Sigmoid colon (tissue), 7 donors: ENCODE data around the gene BAHCC1. TPM values are rescaled to one million over a fixed set of nuclear protein-coding genes. Genes with fewer than 3 reads are reported as not detected.
"Not testable (repeated sequence)": the region's sequence is repeated elsewhere in the genome, so short reads cannot be mapped to it uniquely, and the experiment has no call there.

Source experiments
- DNase-seq: peaks from one replicate; pipeline ENCODE4 v3.0.0-alpha.2; 2019
- H3K27ac ChIP-seq, 4 donors: fragments of 200-600 bp; sonication (generic); one replicate each; pipeline ENCODE4 v1.5.1; 2016 to 2019; ENCODE audit warnings: mild to moderate bottlenecking in 1 of 4
- H3K27me3 ChIP-seq, 3 donors: fragments of 200-600 bp; sonication (generic); one replicate each; pipeline ENCODE4 v1.5.1; 2019; ENCODE audit warnings: mild to moderate bottlenecking in 1 of 3
- H3K36me3 ChIP-seq, 4 donors: fragments of 200-600 bp; sonication (generic); one replicate each; pipeline ENCODE4 v1.5.1; 2016 to 2019
- H3K4me1 ChIP-seq, 4 donors: fragments of 200-600 bp; sonication (generic); one replicate each; pipeline ENCODE4 v1.5.1; 2017 to 2019
- H3K4me3 ChIP-seq, 4 donors: fragments of 200-600 bp; sonication (generic); one replicate each; pipeline ENCODE4 v1.5.1; 2017 to 2019; ENCODE audit warnings: mild to moderate bottlenecking in 2 of 4, moderate library complexity in 1 of 4
- H3K9me3 ChIP-seq, 4 donors: fragments of 200-600 bp in 3 of 4; sonication (generic) in 3 of 4; one replicate each; pipeline versions ENCODE4 v1.5.1 to v1.6.1; 2013 to 2019
- EP300 ChIP-seq, 4 donors: sonication (generic); formaldehyde crosslinking; IDR thresholded peaks; one replicate each; pipeline ENCODE4 v1.6.1; 2017; ENCODE audit warnings: antibody characterized with exemption in 4 of 4
- POLR2A ChIP-seq, 2 donors: fragments of 450-650 bp; IDR thresholded peaks; one replicate each; pipeline ENCODE4 v1.6.1; 2016; ENCODE audit warnings: antibody characterized with exemption in 2 of 2, mild to moderate bottlenecking in 2 of 2, moderate library complexity in 2 of 2
- POLR2AphosphoS5 ChIP-seq, 4 donors: sonication (generic); formaldehyde crosslinking; IDR thresholded peaks; one replicate each; pipeline ENCODE4 v1.6.1; 2017; ENCODE audit warnings: antibody characterized with exemption in 4 of 4
- WGBS, 2 donors: extraction: QIAGEN DNeasy Blood & Tissue Kit; methylation state at CpG; one replicate each; pipeline ENCODE4 v1.1.7; 2013; 5-methylcytosine and 5-hydroxymethylcytosine counted together
- intact Hi-C: fragments of 100-400 bp; cut with DNase I; formaldehyde crosslinking; loops from one replicate; pipeline ENCODE4 v1.15.1; 2023
- polyA plus RNA-seq, 3 donors: library from polyadenylated mRNA; stranded (reverse); fragments of 200-250 nt; gene quantifications; one replicate each; pipeline ENCODE4 v1.2.3, GENCODE V29; 2013
- total RNA-seq, 4 donors: library from RNA; depleted of rRNA; stranded (reverse); fragments of >200 nt; gene quantifications; one replicate each; pipeline ENCODE4 v1.1.0, GENCODE V29; 2016
- TF ChIP-seq, protein P1 (sequence below), 4 experiments: fragments of 450-650 bp in 3 of 4; fragments of 200-600 bp in 1 of 4; IDR thresholded peaks; one replicate each; pipeline ENCODE4 v1.5.1; 2016 to 2019; ENCODE audit warnings: antibody characterized with exemption in 4 of 4, mild to moderate bottlenecking in 3 of 4, moderate library complexity in 2 of 4
- donor health status: healthy with polysubstance abuse.
- donor health status: Bipolar disorder and iron deficiency.
- donor health status: healthy.

Gene BAHCC1
- total and polyA plus RNA-seq, 7 donors, result 1.8 to 18.6 (median 6.4) TPM

DNA sequence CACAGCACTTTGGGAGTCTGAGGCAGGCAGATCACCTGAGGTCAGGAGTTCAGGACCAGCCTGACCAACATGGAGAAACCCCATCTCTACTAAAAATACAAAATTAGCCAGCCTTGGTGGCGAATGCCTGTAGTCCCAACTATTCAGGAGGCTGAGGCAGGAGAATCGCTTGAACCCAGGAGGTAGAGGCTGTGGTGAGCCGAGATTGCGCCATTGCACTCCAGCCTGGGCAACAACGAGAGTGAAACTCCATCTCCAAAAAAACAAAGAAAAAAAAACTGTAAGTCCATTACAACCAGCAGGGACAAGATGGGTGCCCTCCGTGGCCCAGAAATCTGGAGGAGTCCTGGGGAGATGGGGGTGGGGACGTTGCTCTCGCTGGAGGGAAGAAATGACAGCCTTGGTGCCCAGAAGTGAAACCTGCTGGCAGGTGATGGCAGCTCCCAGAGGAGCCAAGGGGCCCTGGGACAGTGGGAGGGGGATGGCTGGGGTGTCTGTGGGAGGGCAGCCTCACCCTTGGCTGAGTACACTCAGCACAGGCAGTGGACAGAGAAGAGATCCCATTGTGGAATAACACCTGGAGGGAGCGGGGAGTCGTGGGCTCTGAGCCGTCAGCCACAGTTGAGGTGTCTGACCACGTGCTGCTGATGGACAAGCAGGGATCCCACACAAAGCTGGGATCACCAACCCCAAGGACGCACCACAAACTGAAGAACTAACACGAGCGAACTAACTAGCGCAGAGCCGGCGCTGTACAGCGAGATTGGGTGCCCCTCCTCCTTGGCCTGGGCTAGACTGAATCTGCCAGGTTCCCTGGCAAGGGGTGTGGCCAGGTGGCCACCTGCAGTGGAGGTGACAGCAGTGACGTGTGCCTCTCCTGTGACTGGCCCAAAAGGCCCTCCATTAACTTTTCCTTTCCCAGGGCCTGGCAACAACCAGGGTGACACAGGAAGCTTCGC, 46.9 kb upstream of the BAHCC1 start:
- DNase-seq, result peak; percentile 58
- Histone ChIP-seq H3K36me3 (no peaks in the 10 kb centered on the region), H3K9me3 (no peaks in the 10 kb centered on the region), H3K4me1 (peaks cover 0 to 14% (median 6%) of the 10 kb centered on the region in 4 donors), H3K27ac (no peak overlapping the region), H3K4me3 (no peak overlapping the region), H3K27me3 (no peaks in the 10 kb centered on the region)
- WGBS, 2 donors, result 38 to 82% methylated on average over 21 of the region's 21 CpGs
- no peak for TF ChIP-seq POLR2AphosphoS5 (IDR thresholded peaks at IDR 0.05)
- TF ChIP-seq, protein P1, sequence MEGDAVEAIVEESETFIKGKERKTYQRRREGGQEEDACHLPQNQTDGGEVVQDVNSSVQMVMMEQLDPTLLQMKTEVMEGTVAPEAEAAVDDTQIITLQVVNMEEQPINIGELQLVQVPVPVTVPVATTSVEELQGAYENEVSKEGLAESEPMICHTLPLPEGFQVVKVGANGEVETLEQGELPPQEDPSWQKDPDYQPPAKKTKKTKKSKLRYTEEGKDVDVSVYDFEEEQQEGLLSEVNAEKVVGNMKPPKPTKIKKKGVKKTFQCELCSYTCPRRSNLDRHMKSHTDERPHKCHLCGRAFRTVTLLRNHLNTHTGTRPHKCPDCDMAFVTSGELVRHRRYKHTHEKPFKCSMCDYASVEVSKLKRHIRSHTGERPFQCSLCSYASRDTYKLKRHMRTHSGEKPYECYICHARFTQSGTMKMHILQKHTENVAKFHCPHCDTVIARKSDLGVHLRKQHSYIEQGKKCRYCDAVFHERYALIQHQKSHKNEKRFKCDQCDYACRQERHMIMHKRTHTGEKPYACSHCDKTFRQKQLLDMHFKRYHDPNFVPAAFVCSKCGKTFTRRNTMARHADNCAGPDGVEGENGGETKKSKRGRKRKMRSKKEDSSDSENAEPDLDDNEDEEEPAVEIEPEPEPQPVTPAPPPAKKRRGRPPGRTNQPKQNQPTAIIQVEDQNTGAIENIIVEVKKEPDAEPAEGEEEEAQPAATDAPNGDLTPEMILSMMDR (IDR thresholded peaks at IDR 0.05), result no peak
- no peak for TF ChIP-seq EP300 (IDR thresholded peaks at IDR 0.05)
- no peak for TF ChIP-seq POLR2A (IDR thresholded peaks at IDR 0.05)
- intact Hi-C loops, result no loop called here

DNA sequence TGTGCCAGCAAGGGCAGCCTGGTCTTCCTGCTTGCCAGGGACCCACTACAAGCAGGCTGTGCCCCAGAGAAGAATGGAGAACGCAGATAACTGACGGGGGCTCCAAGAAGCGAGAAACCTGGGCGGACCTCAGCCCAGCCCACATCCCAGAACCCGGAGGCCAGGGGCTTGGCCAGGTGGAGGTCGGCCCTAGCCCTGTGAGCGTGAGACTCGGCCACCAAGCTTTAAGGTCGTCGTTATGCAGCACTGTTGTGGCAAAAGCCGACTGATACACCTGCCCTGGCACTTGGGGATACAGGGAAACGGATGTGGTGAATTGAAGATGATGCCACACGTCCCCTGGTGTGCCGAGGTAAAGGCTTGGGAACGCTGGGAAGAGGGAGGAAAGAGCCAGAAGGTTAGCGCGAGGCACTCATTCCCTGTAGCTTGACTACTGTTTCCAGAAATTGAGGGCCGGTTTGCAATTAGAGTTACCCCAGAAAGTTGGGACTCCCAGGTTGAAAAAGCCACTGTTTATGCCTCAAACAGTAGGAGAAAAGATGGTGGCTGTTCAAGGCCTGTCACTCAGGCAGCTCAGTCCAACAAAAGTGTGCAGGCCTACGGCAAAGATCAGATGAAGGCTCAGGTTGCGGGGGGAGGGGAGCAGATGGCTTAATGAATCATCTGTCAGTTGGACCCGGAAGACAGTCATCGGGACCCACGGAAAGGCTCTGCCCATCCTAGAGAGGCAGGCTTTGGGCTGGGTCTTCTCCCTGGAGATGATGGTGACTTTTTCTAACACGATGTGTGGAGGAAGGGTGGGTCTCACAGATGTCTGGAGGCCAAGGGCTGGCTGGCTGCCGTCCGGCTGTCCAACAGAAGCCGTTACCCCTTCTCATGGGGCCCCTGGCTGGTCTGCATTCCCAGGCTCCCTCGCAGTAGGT, 45.6 kb upstream of the BAHCC1 start:
- H3K4me3 ChIP-seq, result no peak overlapping the region
- H3K9me3 ChIP-seq, result no peaks in the 10 kb centered on the region
- TF ChIP-seq POLR2AphosphoS5 (IDR thresholded peaks at IDR 0.05), result no peak
- TF ChIP-seq, protein P1 (IDR thresholded peaks at IDR 0.05), result no peak
- no peak for TF ChIP-seq EP300 (IDR thresholded peaks at IDR 0.05)
- TF ChIP-seq POLR2A (IDR thresholded peaks at IDR 0.05), result no peak
- intact Hi-C loops, result no loop called here
- H3K27ac ChIP-seq, result peak overlapping the region in 1 of 4 donors; percentile 38
- H3K36me3 ChIP-seq, result no peaks in the 10 kb centered on the region
- H3K27me3 ChIP-seq, result no peaks in the 10 kb centered on the region
- H3K4me1 ChIP-seq, result peaks cover 0 to 9% (median 6%) of the 10 kb centered on the region in 4 donors
- DNase-seq, result no peak
- 86 to 92% methylated on average over 28 of the region's 28 CpGs for WGBS, 2 donors

DNA sequence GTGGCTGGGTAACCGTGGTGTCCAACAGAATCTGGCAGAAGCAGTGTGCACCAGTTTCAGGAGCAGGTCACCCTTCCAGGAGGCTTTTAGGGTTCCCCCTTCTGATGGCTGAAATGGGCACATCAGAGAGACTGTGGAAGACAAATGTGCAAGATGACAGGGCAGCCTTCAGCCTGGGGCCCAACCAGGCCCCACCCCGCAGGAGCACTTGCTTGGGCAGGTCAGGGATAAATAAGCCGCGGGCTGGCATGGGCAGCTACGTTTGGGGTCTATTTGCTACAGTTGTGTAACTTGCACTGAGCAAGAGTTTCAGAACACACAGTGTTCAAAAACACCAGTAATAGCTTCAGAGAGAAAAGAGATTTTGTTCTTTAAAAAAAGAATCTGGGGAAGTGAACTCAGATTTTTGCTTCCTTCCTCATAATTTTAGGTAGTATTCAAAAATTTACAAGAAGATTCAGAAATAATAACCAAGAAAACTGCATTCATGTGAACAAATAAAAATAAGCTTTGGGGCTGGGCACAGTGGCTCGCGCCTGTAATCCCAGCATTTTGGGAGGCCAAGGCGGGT, 44.9 kb upstream of the BAHCC1 start:
- TF ChIP-seq EP300 (IDR thresholded peaks at IDR 0.05) (no peak), POLR2AphosphoS5 (IDR thresholded peaks at IDR 0.05) (no peak), POLR2A (IDR thresholded peaks at IDR 0.05) (no peak)
- TF ChIP-seq, protein P1 (IDR thresholded peaks at IDR 0.05), result no peak
- Histone ChIP-seq H3K36me3 (no peaks in the 10 kb centered on the region), H3K4me3 (no peak overlapping the region), H3K9me3 (no peaks in the 10 kb centered on the region), H3K27ac (peak overlapping the region in 1 of 4 donors; percentile 38), H3K4me1 (peaks cover 0 to 9% (median 6%) of the 10 kb centered on the region in 4 donors), H3K27me3 (no peaks in the 10 kb centered on the region)
- intact Hi-C loops, result no loop called here
- WGBS, 2 donors, result 77 to 81% methylated on average over 8 of the region's 8 CpGs
- peak; percentile 58 for DNase-seq

DNA sequence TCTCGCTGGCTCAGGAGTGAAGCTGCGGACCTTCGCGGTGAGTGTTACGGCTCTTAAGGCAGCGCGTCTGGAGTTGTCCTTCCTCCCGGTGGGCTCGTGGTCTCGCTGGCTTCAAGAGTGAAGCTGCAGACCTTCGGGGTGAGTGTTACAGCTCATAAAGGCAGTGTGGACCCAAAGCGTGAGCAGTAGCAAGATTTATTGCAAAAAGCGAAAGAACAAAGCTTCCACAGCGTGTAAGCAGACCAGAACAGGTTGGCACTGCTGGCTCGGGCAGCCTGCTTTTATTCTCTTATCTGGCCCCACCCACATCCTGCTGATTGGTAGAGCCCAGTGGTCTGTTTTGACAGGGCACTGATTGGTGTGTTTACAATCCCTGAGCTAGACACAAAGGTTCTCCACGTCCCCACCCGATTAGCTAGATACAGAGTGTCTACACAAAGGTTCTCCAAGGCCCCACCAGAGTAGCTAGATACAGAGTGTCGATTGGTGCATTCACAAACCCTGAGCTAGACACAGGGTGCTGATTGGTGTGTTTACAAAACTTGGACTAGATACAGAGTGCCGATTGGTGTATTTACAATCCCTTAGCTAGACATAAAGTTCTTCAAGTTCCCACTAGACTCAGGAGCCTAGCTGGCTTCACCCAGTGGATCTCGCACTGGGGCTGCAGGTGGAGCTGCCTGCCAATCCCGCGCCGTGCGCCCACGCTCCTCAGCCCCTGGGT, 43.8 kb upstream of the BAHCC1 start:
- H3K4me1 ChIP-seq, H3K36me3 ChIP-seq, H3K4me3 ChIP-seq, H3K27me3 ChIP-seq, H3K27ac ChIP-seq, DNase-seq, H3K9me3 ChIP-seq, intact Hi-C loops: not testable (repeated sequence)
- 87 to 88% methylated on average over 25 of the region's 25 CpGs for WGBS, 2 donors

DNA sequence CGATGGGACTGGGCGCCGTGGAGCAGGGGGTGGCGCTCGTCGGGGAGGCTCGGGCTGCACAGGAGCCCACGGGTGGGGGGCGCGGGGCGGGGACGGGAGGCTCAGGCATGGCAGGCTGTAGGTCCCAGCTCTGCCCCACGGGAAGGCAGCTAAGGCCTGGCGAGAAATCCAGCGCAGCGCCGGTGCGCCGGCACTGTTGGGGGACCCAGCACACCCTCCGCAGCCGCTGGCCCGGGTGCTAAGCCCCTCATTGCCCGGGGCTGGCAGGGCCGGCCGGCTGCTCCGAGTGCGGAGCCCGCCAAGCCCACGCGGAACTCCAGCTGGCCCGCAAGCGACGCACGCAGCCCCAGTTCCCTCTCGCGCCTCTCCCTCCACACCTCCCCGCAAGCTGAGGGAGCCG, 43.2 kb upstream of the BAHCC1 start:
- H3K4me1 ChIP-seq, H3K27ac ChIP-seq, H3K4me3 ChIP-seq, H3K27me3 ChIP-seq, intact Hi-C loops, DNase-seq, H3K36me3 ChIP-seq, H3K9me3 ChIP-seq: not testable (repeated sequence)
- 92% methylated on average over 38 of the region's 38 CpGs for WGBS, 2 donors
